ENCODE data around the gene THAP5.

THAP5 gene

GRCh38 chr7:108581655-108582491, 12.4 kb upstream of the THAP5 start:
- TF ChIP-seq CTCF (IDR thresholded peaks at IDR 0.05; ENCODE audit: low read depth, low read length, missing control alignments): no peak
- no peak for DNase-seq
- no peaks in the 10 kb centered on the region for H3K36me3 ChIP-seq (replicated peaks)
- no peak overlapping the region for H3K4me3 ChIP-seq (ENCODE audit: low read depth, low read length)
- in situ Hi-C loops (cut with HindIII; ENCODE audit: low pct_ligation_motif_present, low sequenced_read_pairs): no loop called here
- peaks cover 2% of the 10 kb centered on the region for H3K27me3 ChIP-seq (replicated peaks)
- no peak overlapping the region for H3K27ac ChIP-seq

GRCh38 chr7:108580298-108580697, 10.8 kb upstream of the THAP5 start:
- DNase-seq: no peak
- H3K27me3 ChIP-seq (replicated peaks): no peaks in the 10 kb centered on the region
- peaks cover under 1% of the 10 kb centered on the region for H3K36me3 ChIP-seq (replicated peaks)
- H3K4me3 ChIP-seq (ENCODE audit: low read depth, low read length): no peak overlapping the region
- in situ Hi-C loops (cut with HindIII; ENCODE audit: low pct_ligation_motif_present, low sequenced_read_pairs): no loop called here
- no peak for TF ChIP-seq CTCF (IDR thresholded peaks at IDR 0.05; ENCODE audit: low read depth, low read length, missing control alignments)
- H3K27ac ChIP-seq: no peak overlapping the region

GRCh38 chr7:108578937-108579336, 9.4 kb upstream of the THAP5 start:
- Histone ChIP-seq H3K27ac (no peak overlapping the region), H3K36me3 (replicated peaks) (peaks cover 6% of the 10 kb centered on the region), H3K4me3 (ENCODE audit: low read depth, low read length) (no peak overlapping the region), H3K27me3 (replicated peaks) (no peaks in the 10 kb centered on the region)
- DNase-seq: no peak
- no peak for TF ChIP-seq CTCF (IDR thresholded peaks at IDR 0.05; ENCODE audit: low read depth, low read length, missing control alignments)
- in situ Hi-C loops (cut with HindIII; ENCODE audit: low pct_ligation_motif_present, low sequenced_read_pairs): no loop called here

GRCh38 chr7:108576116-108576515, 6.6 kb upstream of the THAP5 start:
- Histone ChIP-seq H3K36me3 (replicated peaks) (peaks cover 15% of the 10 kb centered on the region), H3K27ac (no peak overlapping the region), H3K4me3 (ENCODE audit: low read depth, low read length) (no peak overlapping the region), H3K27me3 (replicated peaks) (no peaks in the 10 kb centered on the region)
- no peak for DNase-seq
- in situ Hi-C loops (cut with HindIII; ENCODE audit: low pct_ligation_motif_present, low sequenced_read_pairs): no loop called here
- no peak for TF ChIP-seq CTCF (IDR thresholded peaks at IDR 0.05; ENCODE audit: low read depth, low read length, missing control alignments)

GRCh38 chr7:108575156-108575555, 5.7 kb upstream of the THAP5 start:
- TF ChIP-seq CTCF (IDR thresholded peaks at IDR 0.05; ENCODE audit: low read depth, low read length, missing control alignments): no peak
- H3K27me3 ChIP-seq (replicated peaks): no peaks in the 10 kb centered on the region
- DNase-seq: no peak
- peaks cover 15% of the 10 kb centered on the region for H3K36me3 ChIP-seq (replicated peaks)
- no peak overlapping the region for H3K27ac ChIP-seq
- H3K4me3 ChIP-seq (ENCODE audit: low read depth, low read length): no peak overlapping the region
- in situ Hi-C loops (cut with HindIII; ENCODE audit: low pct_ligation_motif_present, low sequenced_read_pairs): no loop called here

- no peak overlapping the region for H3K4me3 ChIP-seq (ENCODE audit: low read depth, low read length)
- no peak for DNase-seq
- in situ Hi-C loops (cut with HindIII; ENCODE audit: low pct_ligation_motif_present, low sequenced_read_pairs): no loop called here
- H3K36me3 ChIP-seq (replicated peaks): peaks cover 15% of the 10 kb centered on the region
- no peak overlapping the region for H3K27ac ChIP-seq
- no peak for TF ChIP-seq CTCF (IDR thresholded peaks at IDR 0.05; ENCODE audit: low read depth, low read length, missing control alignments)
- no peaks in the 10 kb centered on the region for H3K27me3 ChIP-seq (replicated peaks)
These were observed 3.0 kb upstream of the THAP5 start for GRCh38 chr7:108572480-108572879.
